HG02973 (cell line): ENCODE measurements around the gene TMEM38A.
"Not testable (repeated sequence)": the region's sequence is repeated elsewhere in the genome, so short reads cannot be mapped to it uniquely, and the experiment has no call there.

Source experiments
- ATAC-seq: cut with Tn5 transposase; IDR thresholded peaks from one replicate; pipeline ENCODE4 v1.9.1; 2021; ENCODE audit warnings: moderate library complexity; ENCODE audit not compliant: unreplicated experiment

The TMEM38A gene

DNA sequence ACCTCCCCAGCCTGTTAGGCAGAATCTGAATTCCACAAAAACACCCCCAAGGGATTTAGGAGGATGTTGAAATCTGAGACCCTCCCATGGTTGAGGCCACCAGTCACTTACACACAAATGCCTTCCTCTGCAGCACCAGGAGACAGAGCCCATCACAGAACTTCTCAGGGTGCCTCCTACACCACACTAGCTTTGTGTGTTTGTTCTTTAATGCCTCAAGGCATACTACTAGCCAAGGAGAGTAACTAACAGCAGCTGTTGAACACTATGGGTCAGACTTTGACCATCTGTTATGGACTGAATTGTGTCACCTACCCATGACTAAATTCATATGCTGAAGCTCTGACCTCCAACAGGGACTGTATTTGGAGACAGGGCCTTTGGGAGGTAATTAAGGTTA is 23.4 kb upstream of the TMEM38A start:
- ATAC-seq = no peak

DNA sequence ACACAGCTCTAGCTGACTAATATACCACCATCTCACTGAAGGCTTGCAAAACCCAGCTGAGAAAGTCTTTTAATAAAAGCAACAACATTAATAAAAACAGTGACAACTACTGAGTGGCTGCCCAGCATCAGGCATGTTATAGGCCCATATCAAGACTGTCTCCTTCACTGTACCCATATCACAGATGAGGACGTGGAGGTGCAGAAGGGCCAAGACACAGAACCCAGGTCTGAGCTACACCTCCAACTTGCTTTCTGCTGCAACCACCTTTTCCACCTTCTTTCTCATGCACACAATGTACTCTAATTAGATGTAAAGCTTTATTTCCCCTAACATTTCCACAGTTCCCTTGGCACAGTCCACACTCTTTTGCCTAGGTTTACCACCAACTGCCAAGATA is 22.3 kb upstream of the TMEM38A start:
- ATAC-seq = no peak

DNA sequence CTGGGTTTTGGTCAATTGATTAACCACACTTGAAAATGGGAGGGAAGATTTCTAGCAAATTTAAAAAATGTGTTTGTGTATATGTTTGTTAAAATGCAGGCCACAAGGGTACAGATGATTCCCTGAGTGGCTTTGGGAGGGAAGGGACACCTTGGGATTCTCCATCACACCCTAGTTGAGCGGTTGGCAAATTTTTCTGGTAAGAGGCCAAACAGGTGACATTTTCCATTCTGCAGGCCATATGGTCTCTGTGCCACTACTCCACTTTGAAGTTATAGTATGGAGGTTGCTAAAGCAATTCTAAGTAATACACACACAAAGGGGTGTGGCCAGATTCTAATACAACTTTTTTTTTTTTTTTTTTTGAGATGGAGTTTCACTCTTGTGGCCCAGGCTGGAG is 20.0 kb upstream of the TMEM38A start:
- ATAC-seq = no peak

DNA sequence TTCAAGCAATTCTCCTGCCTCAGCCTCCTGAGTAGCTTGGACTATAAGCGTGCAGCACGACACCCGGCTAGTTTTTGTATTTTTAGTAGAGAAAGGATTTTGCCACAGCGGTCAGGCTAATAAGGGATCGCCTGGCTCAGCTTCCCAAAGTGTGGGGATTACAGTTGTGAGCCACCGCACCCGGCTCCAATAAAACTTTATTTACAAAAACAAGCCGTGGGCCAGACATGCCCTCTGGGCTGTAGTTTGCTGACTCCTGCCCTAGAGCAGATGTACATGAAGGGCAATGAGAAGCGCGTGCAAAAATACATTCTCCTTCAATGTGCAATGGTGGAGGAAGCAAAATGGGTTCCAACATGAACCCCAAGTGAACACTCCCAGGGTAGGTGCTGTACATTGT is 19.2 kb upstream of the TMEM38A start:
- ATAC-seq = no peak

DNA sequence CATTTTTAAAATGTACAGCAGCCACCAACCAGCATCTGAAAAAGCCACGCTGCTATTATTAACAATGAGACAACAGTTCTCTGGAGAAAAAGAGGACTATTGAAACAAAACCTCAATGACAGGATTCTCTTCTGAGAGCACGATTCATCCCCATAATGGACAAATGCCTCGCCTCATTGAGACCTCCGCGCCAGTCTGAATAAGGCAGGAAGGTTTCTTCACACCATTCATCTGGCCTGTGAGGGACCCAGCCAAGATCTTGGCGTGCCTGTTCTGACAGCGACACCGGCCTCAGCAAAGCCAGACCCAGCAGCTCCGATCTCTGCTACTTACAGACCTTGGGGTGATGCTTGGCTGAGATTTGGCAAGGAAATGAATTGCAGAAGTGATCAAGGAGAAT is 15.8 kb upstream of the TMEM38A start:
- no peak for ATAC-seq

DNA sequence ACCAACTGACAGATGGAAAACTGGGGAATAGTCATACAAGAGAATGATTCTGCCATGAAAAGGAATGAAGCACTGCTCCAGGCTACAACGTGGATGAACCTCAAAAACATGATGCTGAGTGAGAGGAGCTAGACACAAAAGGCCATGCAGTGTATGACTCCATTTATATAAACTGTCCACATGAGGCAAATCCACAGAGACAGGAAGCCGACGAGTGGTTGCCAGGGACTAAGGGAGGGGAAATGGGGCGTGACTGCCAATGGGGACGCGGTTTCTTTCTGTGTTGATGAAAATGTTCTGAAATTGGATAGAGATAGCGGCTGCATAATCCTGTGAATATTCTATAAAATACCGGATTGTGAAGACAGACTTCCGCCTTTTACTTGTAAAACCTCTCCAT is 11.2 kb upstream of the TMEM38A start:
- no peak for ATAC-seq

DNA sequence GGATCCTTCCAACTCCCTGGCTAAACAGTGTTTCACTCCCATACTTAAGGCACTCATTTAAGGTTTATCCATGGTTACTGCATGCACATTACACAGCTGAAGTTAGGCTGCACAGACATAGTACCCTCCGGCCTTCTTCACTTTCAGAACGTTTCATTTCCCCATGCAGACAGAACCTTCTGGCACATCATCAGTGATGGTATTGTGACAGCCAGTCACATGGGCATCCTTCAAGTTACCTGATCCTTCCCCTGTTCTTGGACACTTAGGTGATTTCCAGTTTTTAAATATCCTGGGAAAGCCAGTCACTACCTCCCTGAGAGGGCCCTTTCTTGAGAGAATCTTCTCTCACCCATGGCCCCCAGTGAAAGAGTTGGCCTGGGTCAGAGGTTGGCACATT is 10.1 kb upstream of the TMEM38A start:
- ATAC-seq = no peak

DNA sequence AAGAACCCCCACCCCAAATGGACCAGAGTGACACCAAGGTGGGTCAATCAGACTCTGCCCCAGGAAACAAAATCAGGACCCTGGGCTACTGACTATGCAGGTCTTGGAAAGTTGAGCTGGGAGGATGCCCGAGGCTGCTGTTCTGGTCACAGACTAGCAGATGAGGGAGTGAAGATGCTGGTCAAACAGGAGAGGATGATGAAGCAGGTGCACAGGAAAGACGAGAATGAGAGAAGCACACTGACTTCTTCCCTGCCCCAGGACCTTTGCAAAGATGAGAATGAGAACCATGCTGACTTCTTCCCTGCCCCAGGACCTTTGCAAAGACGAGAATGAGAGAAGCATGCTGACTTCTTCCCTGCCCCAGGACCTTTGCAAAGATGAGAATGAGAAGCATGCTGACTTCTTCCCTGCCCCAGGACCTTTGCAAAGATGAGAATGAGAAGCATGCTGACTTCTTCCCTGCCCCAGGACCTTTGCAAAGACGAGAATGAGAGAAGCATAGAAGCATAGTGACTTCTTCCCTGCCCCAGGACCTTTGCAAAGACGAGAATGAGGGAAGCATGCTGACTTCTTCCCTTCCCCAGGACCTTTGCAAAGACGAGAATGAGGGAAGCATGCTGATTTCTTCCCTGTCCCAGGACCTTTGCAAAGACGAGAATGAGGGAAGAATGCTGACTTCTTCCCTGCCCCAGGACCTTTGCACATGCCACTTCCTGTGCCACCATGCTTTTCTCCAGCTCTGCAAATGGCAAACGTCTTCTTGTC is 9.3 kb upstream of the TMEM38A start:
- ATAC-seq = not testable (repeated sequence)

DNA sequence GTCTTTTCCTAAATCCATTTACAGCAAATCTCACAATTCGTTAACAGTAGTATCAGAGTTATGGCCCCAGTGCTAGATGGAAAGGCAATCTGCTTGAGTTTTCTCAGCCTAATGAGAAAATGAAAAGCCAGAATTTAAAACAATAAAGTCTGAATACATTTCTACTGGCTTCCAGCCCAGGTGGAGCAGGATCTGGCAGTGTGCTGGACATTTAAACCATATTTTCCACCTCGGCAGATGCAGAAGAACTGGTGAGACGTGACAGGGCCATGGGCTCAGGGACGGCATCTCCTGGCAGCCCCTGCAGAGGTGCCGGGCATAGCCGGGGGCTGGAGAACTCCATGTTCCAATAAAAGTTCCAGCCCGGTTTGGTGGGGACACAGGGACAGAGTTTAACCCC is 8.1 kb upstream of the TMEM38A start:
- ATAC-seq = no peak

DNA sequence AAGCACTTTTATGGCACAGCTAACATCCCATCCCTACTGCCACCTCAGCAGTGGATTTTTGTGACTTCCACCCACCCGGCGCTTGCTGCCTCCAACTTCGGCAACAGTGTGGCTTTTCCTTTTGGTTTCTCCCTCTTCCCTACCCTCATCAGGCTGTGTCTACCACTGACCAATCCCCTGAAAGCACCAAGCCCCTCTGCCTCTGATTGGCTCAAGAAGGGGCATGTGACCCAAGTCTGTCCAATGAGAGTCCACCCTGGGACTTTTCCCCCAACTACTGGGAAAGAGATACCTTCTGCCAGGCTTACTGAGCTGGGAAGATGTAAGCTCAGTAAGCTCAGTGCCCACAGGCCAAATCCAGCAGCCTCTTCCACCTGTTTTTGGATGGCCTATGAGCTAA is 6.8 kb upstream of the TMEM38A start:
- ATAC-seq = no peak

DNA sequence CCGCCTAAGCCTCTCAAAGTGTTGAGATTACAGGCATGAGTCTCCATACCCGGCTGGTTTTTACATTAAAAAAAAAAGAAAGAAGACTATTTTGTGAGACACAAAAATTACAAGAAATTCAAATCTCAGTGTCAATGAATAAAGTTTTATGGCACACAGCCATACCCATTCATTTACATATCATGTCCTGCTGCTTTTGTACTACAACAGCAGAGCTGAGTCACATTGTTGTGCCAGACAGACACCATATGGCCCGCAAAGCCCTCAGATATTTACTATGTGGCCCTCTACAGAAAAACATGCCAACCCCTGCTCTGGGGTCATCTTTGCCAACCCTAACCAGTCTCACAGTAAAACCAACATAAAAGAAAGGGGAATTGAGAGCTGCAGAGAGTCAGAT is 6.3 kb upstream of the TMEM38A start:
- no peak for ATAC-seq

DNA sequence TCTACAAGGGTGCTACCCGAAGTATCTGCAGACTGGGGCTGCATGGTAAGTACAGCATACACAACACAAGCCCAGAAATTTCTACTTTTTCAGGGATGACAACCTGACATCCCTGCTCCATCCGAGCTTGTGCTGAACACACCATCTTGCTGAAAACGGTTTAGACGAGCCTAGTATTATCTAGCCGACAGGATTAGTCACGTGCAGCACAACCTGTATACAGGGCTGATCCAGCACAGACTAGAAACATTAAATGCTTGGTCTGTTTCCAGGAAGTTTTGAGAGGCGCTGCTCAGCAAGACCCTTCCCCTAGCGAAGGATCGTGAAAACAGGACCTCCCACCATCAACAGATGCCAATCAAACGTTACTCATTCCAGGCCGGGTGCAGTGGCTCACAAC is 5.2 kb upstream of the TMEM38A start:
- ATAC-seq = no peak

DNA sequence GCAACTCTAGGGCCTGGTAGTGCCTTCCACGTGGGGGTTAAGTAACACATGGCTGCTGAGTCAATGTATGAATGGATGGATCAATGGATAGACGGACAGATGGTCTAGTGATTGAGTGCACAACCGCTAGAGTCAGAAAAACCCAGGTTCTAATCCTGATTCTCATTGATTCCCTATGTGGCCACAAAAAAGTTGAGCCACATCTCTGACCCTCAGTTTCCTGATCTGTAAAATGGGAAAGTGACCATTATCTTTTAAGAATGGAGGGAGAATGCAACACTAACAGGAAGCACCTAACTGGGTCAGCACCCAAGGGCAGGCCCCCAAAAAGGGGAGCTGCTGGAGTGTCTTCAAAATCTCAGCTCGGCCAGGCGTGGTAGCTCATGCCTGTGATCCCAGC is 3.6 kb upstream of the TMEM38A start:
- no peak for ATAC-seq

DNA sequence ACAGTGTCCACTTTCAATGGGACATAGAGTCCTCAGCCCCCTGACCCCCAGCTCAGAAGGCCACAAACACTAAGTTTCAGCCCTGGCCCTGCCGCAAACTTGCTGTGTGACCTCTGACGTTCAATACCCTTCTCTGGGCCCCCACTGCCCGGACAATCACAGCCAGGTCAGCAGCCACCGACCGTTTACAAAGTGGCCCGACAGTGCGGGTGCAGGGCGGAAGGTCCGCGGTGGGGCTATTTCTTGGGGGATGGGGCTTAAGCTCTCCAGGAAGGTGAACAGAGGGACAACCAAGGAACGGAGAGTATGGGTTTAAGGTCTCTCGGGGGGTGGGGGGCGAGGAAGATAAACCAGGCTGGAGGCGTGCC is 1.5 kb upstream of the TMEM38A start:
- no peak for ATAC-seq

DNA sequence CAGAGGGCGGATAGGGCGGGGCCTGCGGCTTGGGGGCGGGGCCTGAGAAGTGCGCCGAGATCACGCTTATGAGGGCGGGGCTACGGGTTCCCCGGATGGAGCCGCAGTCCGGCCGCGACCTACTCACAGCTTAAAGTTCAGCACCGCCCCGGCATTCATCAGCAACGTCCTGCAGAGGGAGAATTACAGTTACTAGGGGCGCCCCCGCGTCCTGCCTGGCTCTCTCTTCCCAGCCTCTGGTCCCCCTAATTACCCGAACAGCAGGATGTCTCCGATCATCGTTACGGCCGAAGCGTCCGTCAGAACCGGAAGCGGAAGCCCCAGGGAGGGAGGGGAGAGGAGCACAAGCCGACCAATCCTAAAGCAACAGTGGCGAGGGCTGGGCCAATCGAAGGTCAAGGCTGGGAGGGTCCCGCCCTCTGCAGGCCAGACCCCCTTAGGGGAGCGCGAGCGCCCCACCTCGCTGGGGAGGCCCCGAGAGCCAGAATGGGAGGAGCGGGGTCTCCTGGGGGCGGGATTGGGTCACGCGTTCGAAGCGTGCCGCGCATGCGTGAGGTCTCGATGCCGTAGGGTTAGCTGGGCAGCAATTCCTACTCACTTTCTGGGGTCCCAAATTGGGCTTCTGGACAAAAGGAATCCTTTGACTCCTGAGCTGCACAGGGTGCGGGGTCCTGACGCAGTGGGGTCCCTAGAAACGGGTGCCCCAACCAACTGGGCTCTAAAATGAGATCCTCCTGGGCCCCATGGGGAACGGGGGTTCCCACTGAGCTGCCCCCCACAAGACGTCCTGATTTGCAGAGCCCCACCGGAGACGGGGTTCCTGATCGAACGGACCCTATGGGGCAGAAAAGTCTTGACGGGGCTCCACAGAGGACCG is 869 bp upstream of the TMEM38A start, which contains the start of gene SMIM7:
Gene SMIM7 (minus strand): TSS at position 313 of the 877 bp plus-strand sequence. CDS start 34 bp downstream, at position 279.
- peak; percentile 84 for ATAC-seq

DNA sequence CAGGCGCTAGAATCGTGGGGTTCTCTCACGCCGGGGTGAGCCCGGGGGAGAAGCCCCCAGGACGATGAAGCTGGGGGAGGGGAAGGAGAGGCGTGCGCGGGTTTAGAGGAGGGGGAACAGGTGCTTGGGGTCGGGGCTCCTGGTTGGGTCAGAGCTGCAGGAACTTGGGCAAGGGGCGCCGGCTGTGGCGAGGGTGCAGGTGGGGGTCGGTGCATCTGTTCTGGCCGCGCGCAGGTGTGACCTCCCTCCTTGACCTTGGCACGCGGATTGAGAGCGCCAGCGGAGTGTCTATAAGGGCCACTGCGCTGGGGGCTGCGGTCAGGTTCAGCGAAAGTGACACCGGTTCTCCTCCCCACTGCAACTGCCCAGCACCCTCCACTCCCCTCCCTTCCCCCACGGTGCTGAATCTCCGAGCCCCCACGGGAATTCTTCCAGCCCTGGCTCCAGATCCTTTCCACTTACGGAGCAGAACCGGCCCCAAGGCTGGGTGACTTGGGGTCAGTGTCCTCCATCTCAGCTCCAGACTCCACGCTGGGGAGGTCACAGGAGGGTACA is 618 bp downstream of the TMEM38A start:
- ATAC-seq = no peak

DNA sequence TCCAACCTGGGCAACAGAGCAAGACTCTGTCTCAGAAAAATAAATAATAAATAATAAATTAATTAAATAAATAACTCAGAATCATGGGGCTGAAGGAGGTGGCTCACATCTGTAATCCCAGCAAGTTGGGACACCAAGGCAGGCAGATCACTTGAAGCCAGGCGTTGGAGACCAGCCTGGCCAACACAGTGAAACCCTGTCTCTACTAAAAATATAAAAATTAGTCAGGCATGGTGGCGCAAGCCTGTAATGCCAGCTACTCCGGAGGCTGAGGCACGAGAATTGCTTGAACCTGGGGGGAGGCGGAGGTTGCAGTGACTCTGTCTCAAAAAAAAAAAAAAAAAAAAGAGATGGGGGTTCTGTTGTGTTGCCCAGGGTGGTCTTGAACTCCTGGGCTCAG is 7.2 kb downstream of the TMEM38A start:
- no peak for ATAC-seq

DNA sequence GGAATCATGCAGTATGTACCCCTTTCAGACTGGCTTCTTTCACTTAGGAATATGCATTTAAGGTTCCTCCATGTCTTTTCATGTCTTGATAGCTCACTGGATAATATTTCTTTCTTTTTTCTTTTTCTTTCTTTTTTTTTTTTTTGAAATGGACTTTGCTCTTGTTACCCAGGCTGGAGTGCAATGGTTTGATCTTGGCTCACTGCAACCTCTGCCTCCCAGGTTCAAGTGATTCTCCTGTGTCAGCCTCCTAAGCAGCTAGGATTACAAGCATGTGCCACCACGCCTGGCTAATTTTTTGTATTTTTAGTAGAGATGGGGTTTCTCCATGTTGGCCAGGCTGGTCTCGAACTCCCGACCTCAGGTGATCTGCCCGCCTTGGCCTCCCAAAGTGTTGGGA is 7.8 kb downstream of the TMEM38A start:
- ATAC-seq = not testable (repeated sequence)

DNA sequence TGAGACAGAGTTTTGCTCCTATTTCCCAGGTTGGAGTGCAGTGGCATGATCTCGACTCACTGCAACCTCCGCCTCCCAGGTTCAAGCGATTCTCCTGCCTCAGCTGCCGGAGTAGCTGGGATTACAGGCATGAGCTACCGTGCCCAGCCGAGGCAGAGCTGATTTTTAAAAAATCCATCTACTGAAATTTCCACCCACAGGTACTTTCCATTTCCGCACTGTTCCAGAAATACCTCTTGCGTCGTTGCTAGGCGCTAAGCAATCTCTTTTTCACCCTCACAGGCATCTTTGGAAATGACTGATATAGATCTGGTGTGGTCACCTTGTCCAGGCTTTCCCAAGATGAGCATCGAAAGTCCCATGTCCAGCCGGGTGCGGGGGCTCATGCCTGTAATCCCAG is 9.4 kb downstream of the TMEM38A start:
- ATAC-seq = no peak

DNA sequence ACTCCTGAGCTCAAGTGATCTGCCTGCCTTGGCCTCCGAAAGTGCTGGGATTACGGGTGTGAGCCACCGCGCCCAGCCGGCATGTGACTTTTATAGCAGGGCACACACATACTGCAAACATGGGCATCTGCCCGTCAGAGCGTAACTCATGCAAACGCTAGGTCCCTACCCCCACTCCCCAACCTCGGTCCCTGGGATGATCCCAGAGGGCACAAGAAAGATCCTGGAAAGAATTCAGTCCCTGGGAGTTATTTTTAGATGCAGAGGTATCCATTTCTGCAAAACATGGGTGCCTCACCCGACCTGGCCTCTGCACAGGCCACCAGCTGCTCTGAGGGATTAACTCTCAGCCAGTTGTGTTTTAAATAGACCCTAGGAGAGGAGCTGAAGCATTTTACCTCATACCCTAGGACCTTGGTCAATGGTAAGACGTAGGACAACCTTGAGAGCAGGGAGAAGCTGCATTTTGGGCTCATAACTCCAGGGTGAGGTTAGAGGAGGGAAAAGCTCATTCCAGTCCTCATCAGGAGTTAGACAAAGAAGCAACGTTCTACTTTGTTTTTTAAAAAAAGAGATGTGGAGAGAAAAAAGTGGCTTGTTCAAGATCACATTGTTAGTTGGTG is 10.8 kb downstream of the TMEM38A start:
- ATAC-seq = no peak

DNA sequence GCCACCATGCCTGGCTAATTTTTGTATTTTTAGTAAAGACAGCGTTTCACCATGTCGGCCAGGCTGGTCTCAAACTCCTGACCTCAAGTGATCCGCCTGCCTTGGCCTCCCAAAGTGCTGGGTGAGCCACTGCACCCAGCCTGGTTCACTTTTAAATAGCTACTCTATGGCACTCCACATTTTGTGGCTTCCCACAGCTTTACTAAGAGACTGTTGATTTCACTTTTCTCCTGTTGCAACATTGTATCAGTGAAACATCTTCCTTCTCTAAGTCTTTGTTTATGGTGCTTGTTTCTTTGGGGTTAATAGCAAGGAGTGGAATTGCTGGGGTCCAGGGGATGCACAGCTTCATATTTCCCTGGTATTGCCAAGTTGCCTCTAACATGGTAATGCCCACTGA is 12.3 kb downstream of the TMEM38A start:
- ATAC-seq = no peak

DNA sequence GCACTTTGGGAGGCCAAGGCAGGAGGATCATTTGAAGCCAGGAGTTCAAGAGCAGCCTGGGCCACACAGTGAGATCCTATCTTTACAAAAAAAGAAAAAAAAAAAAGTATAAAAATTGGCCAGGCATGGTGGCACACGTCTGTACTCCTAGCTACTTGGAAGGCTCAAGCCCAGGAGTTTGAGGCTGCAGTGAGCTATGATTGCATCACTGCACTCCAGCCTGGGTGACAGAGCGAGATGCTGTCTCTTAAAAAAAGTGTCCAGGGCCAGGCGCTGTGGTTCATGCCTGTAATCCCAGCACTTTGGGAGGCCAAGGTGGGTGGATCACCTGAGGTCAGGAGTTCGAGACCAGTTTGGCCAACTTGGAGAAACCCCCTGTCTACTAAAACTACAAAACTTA is 12.9 kb downstream of the TMEM38A start:
- not testable (repeated sequence) for ATAC-seq
